ENCODE data around the gene SMG7. TPM values are rescaled to one million over a fixed set of nuclear protein-coding genes. Genes with fewer than 3 reads are reported as not detected.
A peak's percentile ranks its signal among the peaks of the same experiment; 100 is the strongest.

Gene SMG7
- polyA plus RNA-seq, 2 of the 4 experiments (the other 2 are of a cell fraction), result 27.2 to 51.3 TPM

DNA sequence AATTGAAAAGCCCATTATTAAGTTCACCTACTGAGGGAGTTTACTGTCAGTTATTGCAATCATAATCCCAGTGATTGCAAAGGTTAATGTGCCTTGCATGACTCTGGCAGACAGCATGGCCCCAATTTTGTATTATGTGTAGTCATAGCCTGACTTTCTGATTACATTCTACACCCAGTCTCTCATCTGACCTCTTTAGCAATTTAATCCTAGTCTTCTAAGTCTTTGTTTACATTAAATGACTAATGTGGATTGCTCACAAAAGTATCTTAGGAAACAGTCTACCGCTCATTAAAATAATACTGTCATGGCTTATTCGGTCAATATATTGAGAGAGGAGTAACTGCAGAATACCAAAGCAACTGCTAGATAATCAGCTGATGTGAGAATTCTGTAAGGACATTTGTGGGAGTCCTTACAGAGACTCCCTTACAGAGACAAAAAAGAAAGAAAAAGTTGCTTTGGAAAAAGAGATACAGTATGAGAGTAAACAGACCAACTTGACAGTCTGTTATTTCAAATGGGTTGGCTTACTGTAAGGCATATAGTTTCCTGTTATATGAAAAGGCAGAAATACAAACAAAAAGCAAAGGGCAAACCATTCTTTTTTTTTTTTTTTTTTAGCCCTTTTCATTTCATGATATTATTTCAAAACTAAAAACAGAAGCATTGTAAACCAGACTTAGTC, 42.8 kb downstream of the SMG7 start:
- H3K4me2 ChIP-seq, result peak overlapping the region; percentile 68
- H3K9me3 ChIP-seq, result no peaks in the 10 kb centered on the region
- no peak for TF ChIP-seq HOXA7 (CRISPR knock-in tag; IDR thresholded peaks at IDR 0.05)
- TF ChIP-seq, protein P1, sequence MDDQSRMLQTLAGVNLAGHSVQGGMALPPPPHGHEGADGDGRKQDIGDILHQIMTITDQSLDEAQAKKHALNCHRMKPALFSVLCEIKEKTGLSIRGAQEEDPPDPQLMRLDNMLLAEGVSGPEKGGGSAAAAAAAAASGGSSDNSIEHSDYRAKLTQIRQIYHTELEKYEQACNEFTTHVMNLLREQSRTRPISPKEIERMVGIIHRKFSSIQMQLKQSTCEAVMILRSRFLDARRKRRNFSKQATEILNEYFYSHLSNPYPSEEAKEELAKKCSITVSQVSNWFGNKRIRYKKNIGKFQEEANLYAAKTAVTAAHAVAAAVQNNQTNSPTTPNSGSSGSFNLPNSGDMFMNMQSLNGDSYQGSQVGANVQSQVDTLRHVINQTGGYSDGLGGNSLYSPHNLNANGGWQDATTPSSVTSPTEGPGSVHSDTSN (IDR thresholded peaks at IDR 0.05), result no peak
- no peak for TF ChIP-seq PHF8 (IDR thresholded peaks at IDR 0.05; ENCODE audit: borderline replicate concordance, low read depth)
- TF ChIP-seq, protein P2, sequence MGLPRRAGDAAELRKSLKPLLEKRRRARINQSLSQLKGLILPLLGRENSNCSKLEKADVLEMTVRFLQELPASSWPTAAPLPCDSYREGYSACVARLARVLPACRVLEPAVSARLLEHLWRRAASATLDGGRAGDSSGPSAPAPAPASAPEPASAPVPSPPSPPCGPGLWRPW (IDR thresholded peaks at IDR 0.05), result no peak
- TF ChIP-seq FOSB (CRISPR knock-in tag; IDR thresholded peaks at IDR 0.05), result no peak
- TF ChIP-seq, protein P3, sequence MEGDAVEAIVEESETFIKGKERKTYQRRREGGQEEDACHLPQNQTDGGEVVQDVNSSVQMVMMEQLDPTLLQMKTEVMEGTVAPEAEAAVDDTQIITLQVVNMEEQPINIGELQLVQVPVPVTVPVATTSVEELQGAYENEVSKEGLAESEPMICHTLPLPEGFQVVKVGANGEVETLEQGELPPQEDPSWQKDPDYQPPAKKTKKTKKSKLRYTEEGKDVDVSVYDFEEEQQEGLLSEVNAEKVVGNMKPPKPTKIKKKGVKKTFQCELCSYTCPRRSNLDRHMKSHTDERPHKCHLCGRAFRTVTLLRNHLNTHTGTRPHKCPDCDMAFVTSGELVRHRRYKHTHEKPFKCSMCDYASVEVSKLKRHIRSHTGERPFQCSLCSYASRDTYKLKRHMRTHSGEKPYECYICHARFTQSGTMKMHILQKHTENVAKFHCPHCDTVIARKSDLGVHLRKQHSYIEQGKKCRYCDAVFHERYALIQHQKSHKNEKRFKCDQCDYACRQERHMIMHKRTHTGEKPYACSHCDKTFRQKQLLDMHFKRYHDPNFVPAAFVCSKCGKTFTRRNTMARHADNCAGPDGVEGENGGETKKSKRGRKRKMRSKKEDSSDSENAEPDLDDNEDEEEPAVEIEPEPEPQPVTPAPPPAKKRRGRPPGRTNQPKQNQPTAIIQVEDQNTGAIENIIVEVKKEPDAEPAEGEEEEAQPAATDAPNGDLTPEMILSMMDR (IDR thresholded peaks at IDR 0.05), result no peak
- TF ChIP-seq MAZ (IDR thresholded peaks at IDR 0.05; ENCODE audit: borderline replicate concordance, low read depth, low read length), result no peak
- no peak for TF ChIP-seq CBX8 (IDR thresholded peaks at IDR 0.05)
- no peak for TF ChIP-seq CHD2 (IDR thresholded peaks at IDR 0.05; ENCODE audit: low read length, partially characterized antibody)
- no peak for TF ChIP-seq RFX5 (IDR thresholded peaks at IDR 0.05)
- TF ChIP-seq CBX2 (IDR thresholded peaks at IDR 0.05; ENCODE audit: borderline replicate concordance, low read depth), result no peak
- TF ChIP-seq FOSL2 (IDR thresholded peaks at IDR 0.05), result 0 out of 2 replicates have a peak, but pooled peaks have one; percentile 30
- TF ChIP-seq FOSL2 (CRISPR knock-in tag; IDR thresholded peaks at IDR 0.05), result peak; percentile 84
- no peak for TF ChIP-seq SMC3 (IDR thresholded peaks at IDR 0.05)
- TF ChIP-seq NPAS2 (CRISPR knock-in tag; IDR thresholded peaks at IDR 0.05; ENCODE audit: borderline replicate concordance), result no peak
- TF ChIP-seq CEBPB (IDR thresholded peaks at IDR 0.05), result peak; percentile 50 to 54; a peak in 3 of 4 replicates
- peak; percentile 64 for TF ChIP-seq JUNB (IDR thresholded peaks at IDR 0.05)
- TF ChIP-seq CHD4 (IDR thresholded peaks at IDR 0.05; ENCODE audit: borderline replicate concordance), result no peak
- no peak for TF ChIP-seq RNF2 (IDR thresholded peaks at IDR 0.05; ENCODE audit: borderline replicate concordance, low read depth)
- TF ChIP-seq RARB (CRISPR knock-in tag; IDR thresholded peaks at IDR 0.05), result no peak
- TF ChIP-seq HOXB13 (CRISPR knock-in tag; IDR thresholded peaks at IDR 0.05; ENCODE audit: low read depth), result no peak
- TF ChIP-seq HDAC2 (IDR thresholded peaks at IDR 0.05), result no peak
- TF ChIP-seq HOXB5 (CRISPR knock-in tag; IDR thresholded peaks at IDR 0.05), result no peak
- TF ChIP-seq GATA3 (IDR thresholded peaks at IDR 0.05; ENCODE audit: borderline replicate concordance), result peak; percentile 24; the same call in 1 of the 2 replicates
- TF ChIP-seq, protein P4, sequence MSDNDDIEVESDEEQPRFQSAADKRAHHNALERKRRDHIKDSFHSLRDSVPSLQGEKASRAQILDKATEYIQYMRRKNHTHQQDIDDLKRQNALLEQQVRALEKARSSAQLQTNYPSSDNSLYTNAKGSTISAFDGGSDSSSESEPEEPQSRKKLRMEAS (IDR thresholded peaks at IDR 0.05), result no peak
- TF ChIP-seq JUN (IDR thresholded peaks at IDR 0.05), result 0 out of 5 replicates have a peak, but pooled peaks of 1 of the 2 experiments have one; percentile 36
- peak overlapping the region; percentile 4 to 32; a peak in 3 of 6 replicates for H3K27ac ChIP-seq
- 6% methylated on average over 2 of the region's 2 CpGs for WGBS (ENCODE audit: missing lambda C conversion rate)
- peak; percentile 43 for FAIRE-seq
- DNase-seq (ENCODE audit: low read depth in 1 of 2, low spot score in 1 of 2), result peak; percentile 7 to 45
- ChIA-PET POLR2A (no interaction called here), CTCF (interaction anchor here (1.3 to 1.9 kb wide), 2 partner anchors 12 to 108 kb away, joined by 3 to 4 read pairs; no protein-coding TSS in a partner anchor)
- H3K4me1 ChIP-seq, result peaks cover 45% of the 10 kb centered on the region
- peak; percentile 86 to 91 for ATAC-seq
- H3K4me3 ChIP-seq, result no peak overlapping the region

DNA sequence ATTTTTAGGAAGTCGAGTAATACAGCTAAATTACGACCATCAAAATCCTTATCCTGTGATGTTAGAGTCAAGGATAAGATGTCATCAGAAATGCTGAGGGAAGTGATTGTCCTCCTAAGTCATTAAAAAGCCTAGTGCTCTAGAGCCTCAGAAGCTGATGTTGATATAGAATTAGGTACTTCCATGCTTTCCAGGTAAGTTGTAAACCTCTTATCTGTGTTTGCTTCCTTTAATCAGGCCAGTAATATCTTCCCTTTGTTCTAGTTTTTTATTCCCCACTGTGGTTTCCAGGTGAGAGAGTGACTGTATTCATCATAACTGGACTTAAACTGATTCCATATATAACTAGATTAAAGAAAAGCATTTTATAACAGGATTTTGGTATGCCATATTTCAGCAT, 44.4 kb downstream of the SMG7 start:
- H3K4me1 ChIP-seq, result peaks cover 45% of the 10 kb centered on the region
- H3K27ac ChIP-seq, result no peak overlapping the region
- ChIA-PET POLR2A (no interaction called here), CTCF (no interaction called here)
- FAIRE-seq (no peak), DNase-seq (ENCODE audit: low read depth in 1 of 2, low spot score in 1 of 2) (no peak), ATAC-seq (no peak)
- no peak overlapping the region for H3K4me2 ChIP-seq
- no peak overlapping the region for H3K4me3 ChIP-seq
- 87% methylated on average over 2 of the region's 2 CpGs for WGBS (ENCODE audit: missing lambda C conversion rate)
- H3K9me3 ChIP-seq, result no peaks in the 10 kb centered on the region
- TF ChIP-seq SMC3 (IDR thresholded peaks at IDR 0.05) (no peak), EHF (CRISPR knock-in tag; IDR thresholded peaks at IDR 0.05) (no peak), ZNF302 (CRISPR knock-in tag; IDR thresholded peaks at IDR 0.05) (no peak), BHLHE40 (IDR thresholded peaks at IDR 0.05; ENCODE audit: low read depth, low read length) (no peak), MAZ (IDR thresholded peaks at IDR 0.05; ENCODE audit: borderline replicate concordance, low read depth, low read length) (no peak), CHD4 (IDR thresholded peaks at IDR 0.05; ENCODE audit: borderline replicate concordance) (no peak), RAD21 (conservative IDR thresholded peaks at IDR 0.05 in 1 of 2, IDR thresholded peaks at IDR 0.05 in 1 of 2) (no peak)
- TF ChIP-seq, protein P5, sequence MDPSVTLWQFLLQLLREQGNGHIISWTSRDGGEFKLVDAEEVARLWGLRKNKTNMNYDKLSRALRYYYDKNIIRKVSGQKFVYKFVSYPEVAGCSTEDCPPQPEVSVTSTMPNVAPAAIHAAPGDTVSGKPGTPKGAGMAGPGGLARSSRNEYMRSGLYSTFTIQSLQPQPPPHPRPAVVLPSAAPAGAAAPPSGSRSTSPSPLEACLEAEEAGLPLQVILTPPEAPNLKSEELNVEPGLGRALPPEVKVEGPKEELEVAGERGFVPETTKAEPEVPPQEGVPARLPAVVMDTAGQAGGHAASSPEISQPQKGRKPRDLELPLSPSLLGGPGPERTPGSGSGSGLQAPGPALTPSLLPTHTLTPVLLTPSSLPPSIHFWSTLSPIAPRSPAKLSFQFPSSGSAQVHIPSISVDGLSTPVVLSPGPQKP (IDR thresholded peaks at IDR 0.05; ENCODE audit: low read depth, low read length), result no peak
- TF ChIP-seq, protein P1 (IDR thresholded peaks at IDR 0.05), result no peak
